GM13977 (cell line): ENCODE data around the gene DRD1.

ENCODE experiments used
- DNase-seq: peaks from one replicate; pipeline ENCODE4 v3.0.0; 2012; ENCODE audit warnings: low spot score
- CTCF ChIP-seq: IDR thresholded peaks from 2 replicates; pipeline ENCODE4 v1.5.1; 2012; ENCODE audit warnings: mild to moderate bottlenecking, control low read depth; ENCODE audit not compliant: insufficient read depth; ENCODE audit errors: extremely low read depth, missing control alignments
- in situ Hi-C: fragments of 300-500 bp; cut with MboI; formaldehyde crosslinking; loops from one replicate; pipeline ENCODE4 v1.12.0; 2022; ENCODE audit warnings: low sequenced_read_pairs, low pct_unique_long_range_greater_than_20kb, mixed read lengths, inconsistent platforms; ENCODE audit not compliant: unreplicated experiment

The DRD1 gene

GRCh38 chr5:175478008-175478383 is 34.0 kb upstream of the DRD1 start:
- in situ Hi-C loops: no loop called here
- no peak for TF ChIP-seq CTCF
- no peak for DNase-seq

- no peak for TF ChIP-seq CTCF
- in situ Hi-C loops: no loop called here
- no peak for DNase-seq
Measured at GRCh38 chr5:175477440-175477839, 33.5 kb upstream of the DRD1 start.

- in situ Hi-C loops: no loop called here
- no peak for TF ChIP-seq CTCF
- no peak for DNase-seq
Measured at GRCh38 chr5:175475248-175475647, 31.3 kb upstream of the DRD1 start.

GRCh38 chr5:175472378-175472777 is 28.4 kb upstream of the DRD1 start:
- DNase-seq: no peak
- TF ChIP-seq CTCF: no peak
- in situ Hi-C loops: no loop called here

- TF ChIP-seq CTCF: no peak
- no peak for DNase-seq
- in situ Hi-C loops: no loop called here
Measured at GRCh38 chr5:175471628-175472027, 27.6 kb upstream of the DRD1 start.

GRCh38 chr5:175471196-175471595 is 27.2 kb upstream of the DRD1 start:
- no peak for TF ChIP-seq CTCF
- DNase-seq: no peak
- in situ Hi-C loops: no loop called here

- in situ Hi-C loops: no loop called here
- no peak for TF ChIP-seq CTCF
Measured at GRCh38 chr5:175470781-175471180, 26.8 kb upstream of the DRD1 start.

More at GRCh38 chr5:175470781-175471180, 26.8 kb upstream of the DRD1 start:
- no peak for DNase-seq
